Uterus (tissue), 4 donors: ENCODE measurements around the gene RBAK. TPM values are rescaled to one million over a fixed set of nuclear protein-coding genes. Genes with fewer than 3 reads are reported as not detected.

ENCODE experiments used
- DNase-seq, 2 donors: peaks; one replicate each; pipeline ENCODE4 v3.0.0-alpha.2; 2019 to 2020
- H3K27ac ChIP-seq, 2 donors: fragments of 200-600 bp; sonication (generic); 1 replicate in 1 of 2; 2 replicates in 1 of 2; pipeline ENCODE4 v1.5.1; 2016 to 2018
- H3K27me3 ChIP-seq, 2 donors: fragments of 200-600 bp; sonication (generic); one replicate each; pipeline ENCODE4 v1.5.1; 2018 to 2019; ENCODE audit warnings: control low read depth in 1 of 2
- H3K36me3 ChIP-seq, 2 donors: fragments of 200-600 bp; sonication (generic); one replicate each; pipeline ENCODE4 v1.5.1; 2019; ENCODE audit warnings: control low read depth in 1 of 2
- H3K4me1 ChIP-seq, 2 donors: fragments of 200-600 bp; sonication (generic); one replicate each; pipeline ENCODE4 v1.5.1; 2018 to 2019; ENCODE audit warnings: control low read depth in 1 of 2
- H3K4me3 ChIP-seq, 2 donors: fragments of 200-600 bp; sonication (generic); 1 replicate in 1 of 2; 2 replicates in 1 of 2; pipeline ENCODE4 v1.5.1; 2018 to 2019; ENCODE audit warnings: mild to moderate bottlenecking in 1 of 2
- H3K9me3 ChIP-seq, 2 donors: fragments of 200-600 bp; sonication (generic); one replicate each; pipeline ENCODE4 v1.5.1; 2019; ENCODE audit warnings: control low read depth in 1 of 2
- POLR2A ChIP-seq, 2 donors: fragments of 450-650 bp; IDR thresholded peaks; one replicate each; pipeline ENCODE4 v1.6.1; 2016; ENCODE audit warnings: antibody characterized with exemption in 2 of 2, mild to moderate bottlenecking in 1 of 2, moderate library complexity in 1 of 2
- intact Hi-C: fragments of 100-400 bp; cut with DNase I; formaldehyde crosslinking; loops from one replicate; pipeline ENCODE4 v1.15.1; 2023; ENCODE audit warnings: low total_unique reads
- small RNA-seq: library from RNA; depleted of rRNA; stranded (forward); fragments of <200 nt; gene quantifications from one replicate; pipeline ENCODE3, GENCODE V24; 2016
- total RNA-seq, 4 donors: library from RNA; depleted of rRNA in 3 of 4; stranded (reverse); fragments of >200 nt in 3 of 4; gene quantifications; one replicate each; pipeline versions ENCODE4 v1.1.0 to v1.2.4, GENCODE V29; 2014 to 2023
- TF ChIP-seq, protein P1 (sequence below), 4 experiments: fragments of 200-600 bp in 2 of 4; fragments of 450-650 bp in 2 of 4; sonication (generic) in 2 of 4; IDR thresholded peaks; one replicate each; pipeline ENCODE4 v1.5.1; 2016 to 2019; ENCODE audit warnings: antibody characterized with exemption in 4 of 4, mild to moderate bottlenecking in 2 of 4, moderate library complexity in 1 of 4
- donor health status: DM: yes; HTN: yes; CAD: no.

Gene RBAK
- total RNA-seq, 4 donors from 2014 or later = 2.1 to 26.9 (median 13.5) TPM

DNA sequence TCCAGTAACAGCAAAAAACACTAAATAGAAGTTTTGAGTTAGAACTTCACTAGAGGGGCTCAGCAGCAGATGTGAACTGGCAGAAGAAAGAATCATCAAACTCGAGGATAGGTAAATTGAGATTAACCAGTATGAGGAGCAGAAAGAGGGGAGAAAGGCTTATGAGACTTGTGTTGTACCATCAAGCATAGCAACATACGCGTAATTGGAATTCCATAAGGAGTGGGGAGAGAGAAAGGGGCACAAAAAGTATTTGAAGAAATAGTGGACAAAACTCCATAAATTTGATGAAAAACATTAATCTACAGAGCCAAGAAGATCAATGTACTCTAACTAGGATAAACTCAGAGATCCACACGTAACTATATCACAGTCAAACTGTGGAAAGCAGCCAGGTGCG lies 48.3 kb downstream of the RBAK start:
- Histone ChIP-seq H3K36me3 (no peaks in the 10 kb centered on the region), H3K4me3 (no peak overlapping the region), H3K9me3 (peaks cover 0 to 9% of the 10 kb centered on the region in 2 donors), H3K4me1 (no peaks in the 10 kb centered on the region), H3K27ac (no peak overlapping the region), H3K27me3 (no peaks in the 10 kb centered on the region)
- TF ChIP-seq, protein P1, sequence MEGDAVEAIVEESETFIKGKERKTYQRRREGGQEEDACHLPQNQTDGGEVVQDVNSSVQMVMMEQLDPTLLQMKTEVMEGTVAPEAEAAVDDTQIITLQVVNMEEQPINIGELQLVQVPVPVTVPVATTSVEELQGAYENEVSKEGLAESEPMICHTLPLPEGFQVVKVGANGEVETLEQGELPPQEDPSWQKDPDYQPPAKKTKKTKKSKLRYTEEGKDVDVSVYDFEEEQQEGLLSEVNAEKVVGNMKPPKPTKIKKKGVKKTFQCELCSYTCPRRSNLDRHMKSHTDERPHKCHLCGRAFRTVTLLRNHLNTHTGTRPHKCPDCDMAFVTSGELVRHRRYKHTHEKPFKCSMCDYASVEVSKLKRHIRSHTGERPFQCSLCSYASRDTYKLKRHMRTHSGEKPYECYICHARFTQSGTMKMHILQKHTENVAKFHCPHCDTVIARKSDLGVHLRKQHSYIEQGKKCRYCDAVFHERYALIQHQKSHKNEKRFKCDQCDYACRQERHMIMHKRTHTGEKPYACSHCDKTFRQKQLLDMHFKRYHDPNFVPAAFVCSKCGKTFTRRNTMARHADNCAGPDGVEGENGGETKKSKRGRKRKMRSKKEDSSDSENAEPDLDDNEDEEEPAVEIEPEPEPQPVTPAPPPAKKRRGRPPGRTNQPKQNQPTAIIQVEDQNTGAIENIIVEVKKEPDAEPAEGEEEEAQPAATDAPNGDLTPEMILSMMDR (IDR thresholded peaks at IDR 0.05) = no peak
- TF ChIP-seq POLR2A (IDR thresholded peaks at IDR 0.05) = no peak
- intact Hi-C loops = no loop called here
- DNase-seq = no peak

DNA sequence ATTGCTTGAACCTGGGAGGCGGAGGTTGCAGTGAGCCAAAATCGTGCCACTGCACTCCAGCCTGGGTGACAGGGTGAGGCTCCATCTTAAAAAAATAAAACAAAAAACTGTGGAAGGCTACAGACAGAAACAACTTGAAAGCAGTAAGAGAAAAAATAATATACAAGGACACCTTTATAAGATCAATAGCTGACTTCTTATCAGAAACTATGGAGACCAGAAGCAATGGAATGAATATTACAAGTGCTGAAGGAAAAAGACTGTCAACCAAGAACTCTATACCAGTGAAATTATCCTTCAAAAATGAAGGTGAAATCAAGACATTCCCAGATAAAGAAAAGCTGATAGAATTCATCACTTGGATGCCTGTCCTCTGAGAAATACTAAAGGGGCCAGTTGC lies 49.0 kb downstream of the RBAK start:
- H3K4me3 ChIP-seq = no peak overlapping the region
- TF ChIP-seq, protein P1 (IDR thresholded peaks at IDR 0.05) = no peak
- no peak for TF ChIP-seq POLR2A (IDR thresholded peaks at IDR 0.05)
- H3K27me3 ChIP-seq = no peaks in the 10 kb centered on the region
- intact Hi-C loops = no loop called here
- DNase-seq = no peak
- H3K27ac ChIP-seq = no peak overlapping the region
- no peaks in the 10 kb centered on the region for H3K4me1 ChIP-seq
- H3K9me3 ChIP-seq = peaks cover 0 to 9% of the 10 kb centered on the region in 2 donors
- no peaks in the 10 kb centered on the region for H3K36me3 ChIP-seq

DNA sequence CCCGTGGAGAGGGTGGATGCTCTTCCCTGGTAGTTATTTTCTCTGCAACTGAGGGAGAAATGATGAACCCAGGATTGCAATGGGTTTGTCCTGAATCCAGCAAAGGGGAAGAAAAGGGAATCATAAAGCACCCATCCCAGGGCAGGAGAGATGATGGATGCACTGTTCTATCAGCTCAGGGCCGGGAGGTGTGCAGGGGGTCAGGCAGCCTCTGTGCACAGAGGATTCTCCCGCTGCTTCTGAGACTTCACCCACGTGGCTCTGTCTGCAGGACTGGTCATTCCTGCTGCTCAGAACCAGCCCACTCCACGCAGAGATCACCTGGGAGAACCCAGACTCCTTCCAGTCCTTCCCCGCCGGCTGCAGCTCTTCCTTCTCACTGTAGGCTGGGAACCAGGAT lies 70.7 kb downstream of the RBAK start:
- no peaks in the 10 kb centered on the region for H3K27me3 ChIP-seq
- no peak overlapping the region for H3K27ac ChIP-seq
- intact Hi-C loops = no loop called here
- H3K4me1 ChIP-seq = no peaks in the 10 kb centered on the region
- no peaks in the 10 kb centered on the region for H3K9me3 ChIP-seq
- no peak for DNase-seq
- H3K4me3 ChIP-seq = no peak overlapping the region
- no peaks in the 10 kb centered on the region for H3K36me3 ChIP-seq
- TF ChIP-seq POLR2A (IDR thresholded peaks at IDR 0.05) = no peak
- TF ChIP-seq, protein P1 (IDR thresholded peaks at IDR 0.05) = no peak

DNA sequence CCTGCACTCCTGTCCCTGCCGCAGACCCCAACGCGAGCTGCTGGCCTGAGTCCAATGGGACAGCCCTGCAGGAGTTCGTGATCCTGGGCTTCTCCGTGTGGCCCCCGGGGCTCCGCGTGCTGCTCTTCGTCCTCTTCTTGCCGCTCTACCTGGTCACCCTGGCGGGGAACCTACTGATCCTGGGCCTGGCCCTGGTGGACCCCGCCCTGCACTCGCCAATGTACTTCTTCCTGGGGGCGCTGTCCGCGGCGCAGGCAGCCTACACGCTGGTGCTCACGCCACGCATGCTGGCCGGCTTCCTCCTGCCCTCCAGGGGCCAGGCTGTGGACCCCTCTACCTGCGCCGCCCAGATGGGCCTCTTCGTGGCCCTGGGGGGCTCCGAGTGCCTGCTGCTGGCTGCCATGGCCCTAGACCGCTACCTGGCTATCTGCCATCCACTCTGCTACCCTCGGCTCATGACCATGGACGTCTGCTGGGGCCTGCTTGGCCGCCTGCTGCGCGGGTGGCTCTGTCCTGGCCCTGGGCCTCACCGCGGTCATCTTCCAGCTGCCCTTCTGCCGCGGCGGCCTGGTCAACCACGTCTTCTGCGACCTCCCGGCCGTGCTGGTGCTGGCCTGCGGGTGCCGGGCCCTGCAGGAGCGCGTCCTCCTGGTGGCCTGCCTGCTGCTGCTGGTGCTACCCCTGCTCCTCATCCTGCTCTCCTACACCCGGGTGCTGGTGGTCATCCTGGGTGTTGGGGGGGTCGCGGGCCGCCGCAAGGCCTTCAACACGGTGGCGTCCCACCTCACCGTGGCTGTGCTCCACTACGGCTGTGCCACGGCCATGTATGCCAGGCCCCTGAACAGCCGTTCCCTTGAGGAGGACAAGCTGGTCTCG lies 71.7 kb downstream of the RBAK start:
- DNase-seq = no peak
- intact Hi-C loops = no loop called here
- no peaks in the 10 kb centered on the region for H3K9me3 ChIP-seq

More for the DNA sequence above, 71.7 kb downstream of the RBAK start:
- Histone ChIP-seq H3K36me3 (no peaks in the 10 kb centered on the region), H3K4me1 (no peaks in the 10 kb centered on the region), H3K27ac (no peak overlapping the region), H3K4me3 (no peak overlapping the region), H3K27me3 (no peaks in the 10 kb centered on the region)
- TF ChIP-seq, protein P1 (IDR thresholded peaks at IDR 0.05) = no peak
- TF ChIP-seq POLR2A (IDR thresholded peaks at IDR 0.05) = no peak

Small RNA genes within 50 kb of the gene (small RNA-seq; reads per million reads assigned to genes)
- not detected for gene AC092032.1

Other genes with a start within 250 kb of the RBAK start
- 1 to 10 TPM in 1 of 4 donors, under 1 TPM in 2, not detected in 1; 0.24 to 1.6 (median 0.29) TPM for gene PAPOLB, start 183.8 kb upstream of the RBAK start, total RNA-seq
- 10 to 100 TPM in 1 of 4 donors, 1 to 10 TPM in 3; 1.0 to 10.1 (median 6.6) TPM for gene RADIL, start 162.1 kb upstream of the RBAK start, total RNA-seq
- not detected for gene MMD2, start 86.7 kb upstream of the RBAK start, total RNA-seq
- 10 to 100 TPM; 20.6 to 52.6 (median 41.1) TPM for gene WIPI2, start 144.4 kb downstream of the RBAK start, total RNA-seq
- 1 to 10 TPM in 2 of 4 donors, not detected in 2; 1.8 to 5.0 TPM for gene SLC29A4, start 237.1 kb downstream of the RBAK start, total RNA-seq